Left ventricle myocardium inferior (tissue), 1 donor: ENCODE results near the gene ULK4. TPM values are rescaled to one million over a fixed set of nuclear protein-coding genes. Genes with fewer than 3 reads are reported as not detected.

ENCODE experiments used
- DNase-seq: peaks from one replicate; pipeline ENCODE4 v3.0.0-alpha.2; 2020
- H3K27ac ChIP-seq: fragments of 200-600 bp; replicated peaks from 2 replicates; pipeline ENCODE4 v1.8.0; 2021
- H3K27me3 ChIP-seq: fragments of 200-600 bp; 2 replicates; pipeline ENCODE4 v1.8.0; 2021; ENCODE audit warnings: low read depth
- H3K36me3 ChIP-seq: fragments of 200-600 bp; 2 replicates; pipeline ENCODE4 v1.8.0; 2021
- H3K4me1 ChIP-seq: fragments of 200-600 bp; 2 replicates; pipeline ENCODE4 v1.8.0; 2021
- H3K4me3 ChIP-seq: fragments of 200-600 bp; 2 replicates; pipeline ENCODE4 v1.8.0; 2021; ENCODE audit warnings: mild to moderate bottlenecking, moderate library complexity
- H3K9me3 ChIP-seq: fragments of 200-600 bp; replicated peaks from 2 replicates; pipeline ENCODE4 v1.8.0; 2021
- CTCF ChIP-seq: fragments of 200-600 bp; IDR thresholded peaks from 2 replicates; pipeline ENCODE4 v1.8.0; 2021; ENCODE audit warnings: antibody characterized with exemption, mild to moderate bottlenecking, borderline replicate concordance
- intact Hi-C: fragments of 100-400 bp; cut with micrococcal nuclease; formaldehyde crosslinking; loops from one replicate; pipeline ENCODE4 v1.11.0; 2022
- total RNA-seq: library from RNA; stranded (reverse); fragmentation: NEBNext Ultra II Directional; extraction: Animal tissue kit (Norgen Biotek cat#: 25700); gene quantifications from one replicate; pipeline ENCODE4 v1.2.1, GENCODE V29; 2021
- donor health status: DM: no; HTN: yes; CAD: no; lungs with severe emphysema.

The ULK4 gene
- total RNA-seq, 1 donor from 2014 or later, result 1.8 TPM

DNA sequence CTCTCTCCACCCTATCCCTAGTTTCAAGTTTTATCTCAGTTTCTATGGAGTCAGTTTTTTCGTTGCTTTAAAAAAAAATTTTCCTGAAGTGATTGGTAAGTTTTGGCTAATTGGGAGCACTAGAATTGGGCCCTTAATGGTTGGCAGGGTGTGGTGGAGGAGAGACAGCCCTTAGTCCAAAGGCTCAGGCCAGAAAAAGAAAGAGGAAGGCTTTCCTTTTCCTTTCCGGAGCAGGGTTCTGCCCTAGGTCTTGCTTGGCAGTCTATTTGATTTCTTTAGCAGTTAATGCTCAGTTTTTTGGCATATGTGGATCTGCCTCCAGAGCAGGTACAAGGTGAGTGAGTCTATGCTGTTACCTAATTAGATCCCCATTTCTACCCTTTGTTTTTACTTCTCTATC lies 739.9 kb downstream of the ULK4 start:
- intact Hi-C loops, result no loop called here
- H3K27ac ChIP-seq, result peak overlapping the region; percentile 7
- H3K36me3 ChIP-seq, result peaks cover 26% of the 10 kb centered on the region
- no peaks in the 10 kb centered on the region for H3K27me3 ChIP-seq
- H3K4me3 ChIP-seq, result no peak overlapping the region
- H3K4me1 ChIP-seq, result peaks cover 89% of the 10 kb centered on the region
- no peak for TF ChIP-seq CTCF
- H3K9me3 ChIP-seq, result no peaks in the 10 kb centered on the region
- DNase-seq, result no peak

DNA sequence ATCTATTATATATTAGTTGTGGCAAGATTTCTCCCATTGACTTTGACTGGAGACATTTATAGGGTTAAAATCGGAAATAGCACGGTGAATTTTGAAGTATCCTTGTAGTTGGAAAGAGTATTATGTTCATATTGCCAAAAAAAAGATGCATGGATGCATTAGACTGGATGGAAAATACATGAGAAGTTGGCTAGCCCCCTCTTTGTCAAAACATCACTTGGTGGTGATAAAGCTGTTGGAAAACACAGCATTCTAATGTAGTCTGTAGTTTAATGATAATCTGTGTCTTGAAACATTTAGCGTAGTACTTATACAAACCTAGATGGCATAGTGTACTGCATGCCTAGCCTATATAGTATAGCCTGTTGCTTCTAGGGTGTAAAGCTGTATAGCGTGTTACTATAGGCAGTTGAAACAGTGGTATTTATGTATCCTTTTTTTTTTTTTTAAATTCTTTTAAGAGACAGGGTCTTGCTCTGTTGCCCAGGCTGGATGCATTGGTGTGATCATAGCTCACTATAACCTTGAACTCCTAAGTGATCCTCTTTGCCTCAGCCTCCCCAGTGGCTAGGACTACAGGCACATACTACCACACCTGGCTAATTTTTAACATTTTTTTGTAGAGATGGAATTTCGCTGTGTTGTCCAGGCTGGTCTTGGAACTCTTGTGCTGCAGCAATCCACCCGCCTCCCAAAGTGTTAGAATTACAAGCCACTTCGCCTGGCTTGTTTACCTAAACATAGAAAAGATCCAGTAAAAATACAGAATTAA lies 740.8 kb downstream of the ULK4 start:
- no peak for DNase-seq
- no peaks in the 10 kb centered on the region for H3K27me3 ChIP-seq
- no peak overlapping the region for H3K27ac ChIP-seq
- H3K9me3 ChIP-seq, result no peaks in the 10 kb centered on the region
- TF ChIP-seq CTCF, result no peak
- intact Hi-C loops, result no loop called here
- peaks cover 92% of the 10 kb centered on the region for H3K4me1 ChIP-seq
- no peak overlapping the region for H3K4me3 ChIP-seq
- peaks cover 17% of the 10 kb centered on the region for H3K36me3 ChIP-seq

DNA sequence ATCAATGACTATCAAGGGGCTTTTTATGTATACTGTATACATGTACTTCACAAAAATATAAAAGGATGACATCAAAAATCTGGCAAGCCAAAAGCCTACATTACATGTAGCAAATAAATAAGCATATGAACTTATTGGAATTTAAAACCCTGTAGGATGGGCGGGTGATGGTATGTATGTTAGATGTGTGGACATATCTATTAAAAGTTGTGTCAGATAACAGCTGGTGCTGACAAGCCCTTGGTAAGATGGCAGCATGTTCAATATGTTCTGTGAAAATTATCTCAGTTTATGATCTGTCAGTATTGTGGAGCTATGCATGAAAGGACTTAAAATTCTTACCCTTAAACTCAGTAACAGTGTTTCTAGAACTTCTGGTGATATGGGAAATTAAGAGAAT lies 742.5 kb downstream of the ULK4 start:
- intact Hi-C loops, result no loop called here
- Histone ChIP-seq H3K27me3 (no peaks in the 10 kb centered on the region), H3K36me3 (peaks cover under 1% of the 10 kb centered on the region), H3K9me3 (no peaks in the 10 kb centered on the region), H3K27ac (no peak overlapping the region), H3K4me3 (no peak overlapping the region), H3K4me1 (peaks cover 99% of the 10 kb centered on the region)
- no peak for DNase-seq
- no peak for TF ChIP-seq CTCF

GRCh38 chr3:41216993-41217392 lies 744.9 kb downstream of the ULK4 start:
- no peak overlapping the region for H3K4me3 ChIP-seq
- H3K27me3 ChIP-seq, result no peaks in the 10 kb centered on the region
- intact Hi-C loops, result no loop called here
- H3K36me3 ChIP-seq, result no peaks in the 10 kb centered on the region
- peaks cover 99% of the 10 kb centered on the region for H3K4me1 ChIP-seq
- DNase-seq, result no peak
- no peaks in the 10 kb centered on the region for H3K9me3 ChIP-seq
- H3K27ac ChIP-seq, result no peak overlapping the region
- TF ChIP-seq CTCF, result no peak

- Histone ChIP-seq H3K36me3 (no peaks in the 10 kb centered on the region), H3K4me3 (no peak overlapping the region), H3K27ac (no peak overlapping the region), H3K9me3 (no peaks in the 10 kb centered on the region), H3K27me3 (no peaks in the 10 kb centered on the region), H3K4me1 (peaks cover 98% of the 10 kb centered on the region)
- intact Hi-C loops, result no loop called here
- DNase-seq, result no peak
- TF ChIP-seq CTCF, result no peak
Measured at GRCh38 chr3:41216422-41216821, 745.5 kb downstream of the ULK4 start.
